HuH-7.5 (cell line): ENCODE results near the gene KCNH6.

Experiments used
- DNase-seq: peaks from one replicate; pipeline ENCODE4 v3.0.0; 2011; ENCODE audit warnings: low spot score

KCNH6 gene, protein sequence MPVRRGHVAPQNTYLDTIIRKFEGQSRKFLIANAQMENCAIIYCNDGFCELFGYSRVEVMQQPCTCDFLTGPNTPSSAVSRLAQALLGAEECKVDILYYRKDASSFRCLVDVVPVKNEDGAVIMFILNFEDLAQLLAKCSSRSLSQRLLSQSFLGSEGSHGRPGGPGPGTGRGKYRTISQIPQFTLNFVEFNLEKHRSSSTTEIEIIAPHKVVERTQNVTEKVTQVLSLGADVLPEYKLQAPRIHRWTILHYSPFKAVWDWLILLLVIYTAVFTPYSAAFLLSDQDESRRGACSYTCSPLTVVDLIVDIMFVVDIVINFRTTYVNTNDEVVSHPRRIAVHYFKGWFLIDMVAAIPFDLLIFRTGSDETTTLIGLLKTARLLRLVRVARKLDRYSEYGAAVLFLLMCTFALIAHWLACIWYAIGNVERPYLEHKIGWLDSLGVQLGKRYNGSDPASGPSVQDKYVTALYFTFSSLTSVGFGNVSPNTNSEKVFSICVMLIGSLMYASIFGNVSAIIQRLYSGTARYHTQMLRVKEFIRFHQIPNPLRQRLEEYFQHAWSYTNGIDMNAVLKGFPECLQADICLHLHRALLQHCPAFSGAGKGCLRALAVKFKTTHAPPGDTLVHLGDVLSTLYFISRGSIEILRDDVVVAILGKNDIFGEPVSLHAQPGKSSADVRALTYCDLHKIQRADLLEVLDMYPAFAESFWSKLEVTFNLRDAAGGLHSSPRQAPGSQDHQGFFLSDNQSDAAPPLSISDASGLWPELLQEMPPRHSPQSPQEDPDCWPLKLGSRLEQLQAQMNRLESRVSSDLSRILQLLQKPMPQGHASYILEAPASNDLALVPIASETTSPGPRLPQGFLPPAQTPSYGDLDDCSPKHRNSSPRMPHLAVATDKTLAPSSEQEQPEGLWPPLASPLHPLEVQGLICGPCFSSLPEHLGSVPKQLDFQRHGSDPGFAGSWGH

DNA sequence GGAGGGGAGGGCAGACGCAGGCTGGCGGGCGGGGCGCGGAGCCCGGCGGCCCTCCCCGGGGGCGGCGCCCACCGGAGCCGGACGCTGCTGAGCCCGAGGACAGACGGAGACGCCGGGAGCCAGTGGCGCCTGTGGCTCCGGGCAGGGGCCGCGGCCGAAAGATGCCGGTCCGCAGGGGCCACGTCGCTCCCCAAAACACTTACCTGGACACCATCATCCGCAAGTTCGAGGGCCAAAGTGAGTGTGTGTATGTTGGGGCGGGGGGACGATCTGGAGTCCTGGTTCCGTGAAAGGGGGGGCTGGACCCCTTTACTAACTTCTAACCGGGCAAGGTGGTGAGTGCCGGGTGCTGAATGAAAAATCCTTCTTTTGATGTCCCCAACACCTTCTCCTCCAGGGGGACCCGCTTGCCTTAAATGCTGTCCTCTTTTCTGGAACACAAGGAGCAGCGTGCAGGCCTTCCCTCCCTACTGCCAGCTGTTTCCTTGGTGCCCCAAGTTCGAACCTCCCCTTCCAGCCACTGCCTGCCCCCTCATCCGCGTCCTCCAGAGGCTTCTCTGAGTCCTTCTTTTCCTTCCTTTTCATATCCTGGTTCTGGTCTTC lies at the start of gene KCNH6:
Gene KCNH6 (plus strand): TSS at position 106 of the 603 bp plus-strand sequence. CDS start 56 bp downstream, at position 162.
- no peak for DNase-seq

DNA sequence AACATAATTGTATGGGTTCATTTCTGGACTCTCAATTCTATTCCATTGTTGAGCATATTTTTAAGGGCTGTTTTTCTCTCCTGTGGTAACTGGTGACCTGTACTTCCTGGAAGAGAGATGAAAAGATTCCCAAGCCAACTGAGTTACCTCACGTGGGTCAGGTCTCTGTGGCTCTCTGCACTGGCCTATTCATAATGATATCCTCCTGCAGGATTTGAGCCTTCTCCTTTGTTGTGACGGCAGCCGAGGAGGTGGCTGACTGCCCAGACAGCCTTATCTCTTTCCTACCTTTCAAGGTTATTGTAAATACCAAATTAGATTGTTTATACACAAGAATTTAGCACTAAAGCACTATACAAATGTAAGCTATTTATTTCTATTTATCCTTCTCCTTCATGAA lies 49.0 kb upstream of the KCNH6 start:
- no peak for DNase-seq

DNA sequence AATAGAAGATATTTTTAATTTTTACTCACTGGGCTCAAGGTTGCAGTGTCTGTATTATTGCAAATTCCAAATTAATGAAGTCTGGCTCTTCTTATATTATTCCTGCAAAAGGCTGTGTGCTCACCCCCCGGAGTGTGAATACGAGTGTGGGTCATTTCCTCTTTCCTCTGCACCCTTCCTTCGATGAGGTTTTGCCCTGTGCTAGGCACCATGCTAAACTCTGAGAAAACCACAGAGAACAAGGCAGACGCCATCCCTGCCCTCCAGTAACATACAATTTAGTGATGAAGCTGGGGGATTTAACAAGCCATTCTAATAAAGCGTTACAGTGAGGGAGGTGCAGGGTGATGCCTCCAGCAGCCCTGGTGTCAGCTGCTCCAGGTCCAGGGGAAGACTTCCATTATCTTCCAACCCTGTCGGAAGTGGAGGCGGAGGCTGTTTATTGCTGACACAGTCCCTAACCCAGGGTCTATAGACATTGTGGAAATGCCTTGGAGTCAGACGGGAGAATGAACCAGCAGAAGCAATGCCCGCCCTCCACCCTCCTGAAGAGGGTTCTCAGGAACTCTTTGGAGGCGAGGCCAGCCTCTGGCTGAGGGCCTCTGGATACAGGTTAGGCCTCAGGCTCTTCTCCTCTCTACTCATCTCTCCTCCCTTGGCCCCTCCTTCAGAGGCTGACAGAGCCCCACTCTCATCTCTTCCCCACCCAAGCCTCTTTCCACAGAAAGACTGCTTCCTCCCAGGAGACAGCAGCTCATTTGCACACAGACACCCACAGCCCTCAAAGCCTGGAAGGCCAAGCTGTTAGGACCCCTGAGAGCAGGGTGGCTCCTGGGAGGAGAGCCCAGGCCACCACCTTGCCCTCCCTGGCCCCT lies 48.3 kb upstream of the KCNH6 start:
- DNase-seq: no peak

DNA sequence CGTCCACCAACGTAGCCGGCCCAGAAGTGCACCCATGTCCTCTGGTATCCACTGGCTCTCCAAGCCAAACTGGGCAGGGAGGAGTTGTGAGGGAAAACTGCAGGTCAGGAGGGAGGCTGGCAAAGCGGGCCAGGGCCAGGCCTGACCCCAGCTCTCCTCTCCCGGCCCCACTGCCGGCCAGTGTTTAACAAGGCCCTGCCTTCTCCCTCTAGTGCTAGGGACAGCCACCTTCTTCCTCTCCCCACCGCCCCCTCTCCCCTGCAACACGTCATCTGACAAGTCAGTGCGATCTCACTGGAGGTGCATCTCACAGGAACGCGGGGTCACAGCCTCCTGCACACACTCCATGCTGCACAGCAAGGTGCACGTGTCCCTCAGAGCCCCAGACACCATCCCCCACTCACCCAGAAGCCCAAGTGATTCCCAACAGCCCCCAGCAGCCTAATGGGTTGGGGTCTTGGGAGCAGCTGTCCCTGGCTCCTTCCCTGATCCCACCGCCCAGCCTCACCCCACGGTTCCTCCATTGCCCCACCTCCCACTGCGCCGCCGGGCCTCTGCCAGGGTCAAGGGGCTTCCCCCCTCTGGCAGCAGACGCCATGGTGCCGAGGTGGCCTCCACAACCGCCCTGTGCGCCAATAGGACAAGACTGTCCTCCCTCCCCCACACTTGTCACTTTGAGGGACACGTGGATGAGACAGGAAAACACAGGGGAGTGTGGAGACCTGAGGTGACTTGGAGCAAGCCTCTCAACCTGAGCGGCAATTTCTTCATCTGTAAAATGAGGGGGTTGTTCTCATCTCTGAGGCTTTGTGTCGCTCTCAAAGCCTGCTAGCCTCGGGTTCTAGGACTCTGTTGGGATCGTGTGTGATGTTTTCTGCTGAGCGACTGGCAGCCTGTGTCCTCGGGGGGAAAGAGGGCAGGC lies 47.4 kb upstream of the KCNH6 start:
- DNase-seq: no peak

DNA sequence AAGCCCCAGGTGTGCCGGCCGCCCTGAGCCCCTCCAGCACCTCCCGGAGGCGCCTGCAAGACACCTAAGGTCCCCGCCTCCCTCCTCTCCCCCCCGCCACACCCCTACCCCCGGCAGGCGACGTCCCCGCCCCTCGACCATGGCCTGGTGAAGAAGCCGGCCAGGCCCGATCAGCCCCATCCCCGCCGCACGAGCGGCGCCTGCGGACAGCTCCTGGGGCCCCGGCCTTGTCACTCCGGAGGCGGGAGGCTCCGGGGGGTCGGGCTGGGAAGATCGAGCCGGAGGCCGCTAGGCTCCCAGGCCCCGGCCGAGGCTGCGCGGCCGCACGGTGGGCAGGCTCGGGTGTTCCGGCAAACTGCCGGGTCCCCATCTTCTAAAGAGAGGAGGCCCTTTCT lies 46.7 kb upstream of the KCNH6 start:
- DNase-seq: peak; percentile 66

DNA sequence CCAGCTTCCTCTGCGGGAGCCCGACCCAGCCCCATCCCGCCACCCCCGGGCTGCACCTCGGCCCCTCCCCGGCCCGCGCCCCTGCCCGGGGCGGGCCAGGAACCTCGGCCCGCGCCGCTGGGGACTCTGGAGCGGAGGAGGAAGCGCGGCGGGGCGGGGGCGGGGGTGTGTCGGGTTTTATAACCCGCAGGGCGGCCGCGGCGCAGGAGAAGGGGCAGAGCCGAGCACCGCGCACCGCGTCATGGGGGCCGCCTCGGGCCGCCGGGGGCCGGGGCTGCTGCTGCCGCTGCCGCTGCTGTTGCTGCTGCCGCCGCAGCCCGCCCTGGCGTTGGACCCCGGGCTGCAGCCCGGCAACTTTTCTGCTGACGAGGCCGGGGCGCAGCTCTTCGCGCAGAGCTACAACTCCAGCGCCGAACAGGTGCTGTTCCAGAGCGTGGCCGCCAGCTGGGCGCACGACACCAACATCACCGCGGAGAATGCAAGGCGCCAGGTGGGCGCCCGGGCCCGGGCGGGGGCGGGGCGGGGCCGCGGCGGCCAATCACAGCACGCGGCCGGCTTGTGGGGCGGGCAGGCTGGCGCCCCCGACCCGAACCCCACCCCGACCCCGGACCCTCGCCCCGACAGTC lies 46.2 kb upstream of the KCNH6 start, which contains the start of gene ACE:
Gene ACE (plus strand): TSS at position 208 of the 626 bp plus-strand sequence. CDS start 34 bp downstream, at position 242.
- DNase-seq: peak; percentile 70

DNA sequence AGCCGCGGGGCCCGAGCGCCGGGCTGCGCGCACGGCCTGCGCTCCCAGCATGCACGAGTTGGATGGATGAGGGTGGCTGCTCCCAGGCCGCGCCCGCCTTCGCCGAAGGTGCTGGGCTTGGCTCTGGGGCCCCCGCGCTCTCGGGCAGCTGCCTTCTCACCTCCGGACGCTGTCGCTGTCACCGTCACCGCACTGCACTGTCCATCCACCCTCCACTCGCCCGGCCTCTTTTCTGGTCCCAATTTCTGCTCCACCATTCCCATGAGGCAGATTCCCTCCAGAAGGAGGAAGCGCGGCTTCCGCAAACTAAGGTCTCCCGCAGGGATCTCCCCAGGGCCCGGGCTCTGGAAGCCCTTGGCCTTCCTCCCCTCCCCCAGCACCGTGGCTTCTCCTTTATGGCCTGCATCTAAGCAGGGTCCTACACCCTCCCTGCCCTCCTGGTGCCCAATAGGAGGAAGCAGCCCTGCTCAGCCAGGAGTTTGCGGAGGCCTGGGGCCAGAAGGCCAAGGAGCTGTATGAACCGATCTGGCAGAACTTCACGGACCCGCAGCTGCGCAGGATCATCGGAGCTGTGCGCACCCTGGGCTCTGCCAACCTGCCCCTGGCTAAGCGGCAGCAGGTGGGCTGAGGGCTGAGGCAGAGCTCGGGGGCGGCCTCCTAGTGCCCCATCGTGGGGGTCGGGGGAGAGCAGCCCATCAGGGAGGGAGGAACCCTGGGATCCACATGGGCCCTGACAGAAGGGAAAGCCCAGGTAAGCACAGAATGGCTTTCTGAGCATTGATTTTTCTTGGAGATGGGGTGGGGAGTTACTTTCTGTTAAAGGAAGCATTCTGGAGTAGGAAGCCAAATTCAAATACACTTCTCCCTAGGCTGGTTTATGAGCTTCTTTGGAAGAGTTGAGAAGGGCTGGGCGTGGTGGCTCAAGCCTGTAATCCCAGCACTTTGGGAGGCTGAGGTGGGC lies 45.4 kb upstream of the KCNH6 start:
- DNase-seq: no peak

DNA sequence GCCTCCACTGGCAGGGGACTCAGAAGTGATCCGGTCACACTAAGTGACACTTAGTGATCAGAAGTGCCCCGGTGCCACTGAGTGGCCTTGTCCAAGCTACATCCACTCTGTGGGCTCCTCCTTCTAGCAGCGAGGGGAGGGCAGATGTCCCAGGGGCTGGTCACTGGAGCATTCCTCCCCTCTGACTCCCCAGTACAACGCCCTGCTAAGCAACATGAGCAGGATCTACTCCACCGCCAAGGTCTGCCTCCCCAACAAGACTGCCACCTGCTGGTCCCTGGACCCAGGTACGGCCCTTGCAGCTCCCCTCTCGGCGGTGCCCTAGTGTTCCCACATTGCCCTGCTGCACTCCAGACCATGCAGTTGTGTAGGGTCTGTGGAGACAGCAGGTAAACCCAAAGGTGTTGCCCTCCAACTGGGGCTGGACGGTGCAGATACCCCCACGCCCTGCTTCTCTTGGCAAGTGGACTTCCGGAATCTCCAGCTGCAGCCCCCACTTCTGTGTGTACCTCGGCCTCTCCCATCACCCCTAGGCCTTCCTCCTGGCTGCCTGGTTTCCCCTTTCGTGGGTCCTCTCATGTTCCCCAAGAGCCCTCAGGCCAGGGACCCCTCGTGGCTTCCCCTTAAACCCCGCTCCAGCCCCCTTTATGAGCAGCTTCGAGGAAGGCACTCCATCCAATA lies 44.2 kb upstream of the KCNH6 start:
- peak; percentile 99 for DNase-seq

DNA sequence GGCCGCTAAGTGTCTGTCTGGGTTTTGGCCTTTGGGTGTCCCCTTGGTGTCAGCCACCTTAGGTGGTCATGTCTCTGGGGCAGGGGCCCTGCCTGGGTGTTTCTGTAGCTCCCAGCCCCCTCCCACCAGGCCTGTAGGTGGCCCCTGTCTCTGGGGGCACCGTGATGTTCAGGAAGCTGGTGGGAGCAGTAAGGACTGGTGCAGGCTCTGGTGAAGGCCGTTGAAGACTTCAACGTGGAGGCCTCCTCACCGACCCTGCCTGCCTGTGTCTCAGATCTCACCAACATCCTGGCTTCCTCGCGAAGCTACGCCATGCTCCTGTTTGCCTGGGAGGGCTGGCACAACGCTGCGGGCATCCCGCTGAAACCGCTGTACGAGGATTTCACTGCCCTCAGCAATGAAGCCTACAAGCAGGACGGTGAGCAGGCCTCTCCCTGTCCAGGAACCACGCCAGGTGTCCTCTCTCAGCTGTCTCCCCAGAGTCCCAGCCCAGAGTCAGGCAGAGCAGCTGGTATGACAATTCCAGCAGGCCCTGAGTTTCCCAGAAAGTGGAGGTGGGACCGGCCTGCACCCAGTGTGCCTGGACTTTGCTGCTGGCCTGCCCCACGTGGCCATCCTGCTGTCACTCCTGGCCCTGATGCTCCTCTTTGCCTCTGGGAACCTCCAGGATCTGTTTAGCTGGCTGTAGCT lies 43.5 kb upstream of the KCNH6 start:
- no peak for DNase-seq

DNA sequence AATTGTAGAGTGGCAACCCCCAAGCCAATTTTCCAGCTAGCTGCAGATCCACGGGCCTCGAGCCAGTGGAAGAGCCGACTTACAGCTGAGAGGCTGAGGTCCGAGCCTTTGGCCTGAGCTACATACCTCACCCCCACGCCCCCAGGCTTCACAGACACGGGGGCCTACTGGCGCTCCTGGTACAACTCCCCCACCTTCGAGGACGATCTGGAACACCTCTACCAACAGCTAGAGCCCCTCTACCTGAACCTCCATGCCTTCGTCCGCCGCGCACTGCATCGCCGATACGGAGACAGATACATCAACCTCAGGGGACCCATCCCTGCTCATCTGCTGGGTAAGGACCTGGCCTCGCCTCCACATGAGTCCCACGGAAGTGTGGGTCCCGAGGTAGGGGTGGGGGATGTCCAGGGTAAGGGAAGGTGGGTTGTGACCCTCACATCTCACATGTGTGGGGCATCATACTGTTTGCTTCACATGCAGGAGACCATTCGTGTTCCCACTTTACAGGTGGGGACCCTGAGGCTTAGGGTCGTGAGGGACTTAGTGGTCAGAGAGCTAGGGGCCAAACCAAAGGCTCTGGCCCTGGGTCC lies 42.9 kb upstream of the KCNH6 start:
- no peak for DNase-seq

DNA sequence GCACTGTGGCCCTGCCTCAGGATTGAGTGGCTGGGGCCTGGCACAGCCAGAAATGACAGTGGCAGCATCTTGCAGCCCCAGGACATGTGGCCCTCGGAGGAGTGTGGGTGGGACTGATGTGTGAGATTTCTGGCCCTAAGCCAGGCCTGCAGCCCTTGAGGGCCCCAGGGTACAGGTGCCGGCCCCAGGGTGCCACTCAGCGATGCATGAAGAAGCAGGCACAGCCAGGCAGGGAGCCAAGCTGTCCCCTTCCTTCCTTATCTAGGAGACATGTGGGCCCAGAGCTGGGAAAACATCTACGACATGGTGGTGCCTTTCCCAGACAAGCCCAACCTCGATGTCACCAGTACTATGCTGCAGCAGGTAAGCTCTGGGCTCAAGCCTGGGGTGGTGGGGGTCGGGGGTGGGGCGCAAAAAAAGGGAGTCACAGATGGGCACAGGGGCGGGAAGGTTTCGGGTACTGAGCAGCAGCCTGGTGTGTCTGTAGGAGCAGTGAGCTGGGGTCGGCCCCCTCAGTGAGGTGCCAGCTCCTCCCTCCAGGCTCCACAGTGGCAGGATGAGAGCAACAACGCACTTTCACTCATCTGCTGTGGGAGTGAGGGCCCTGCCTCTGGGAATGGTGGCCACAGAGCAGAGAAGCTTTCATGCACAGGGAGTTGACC lies 42.2 kb upstream of the KCNH6 start:
- DNase-seq: no peak

DNA sequence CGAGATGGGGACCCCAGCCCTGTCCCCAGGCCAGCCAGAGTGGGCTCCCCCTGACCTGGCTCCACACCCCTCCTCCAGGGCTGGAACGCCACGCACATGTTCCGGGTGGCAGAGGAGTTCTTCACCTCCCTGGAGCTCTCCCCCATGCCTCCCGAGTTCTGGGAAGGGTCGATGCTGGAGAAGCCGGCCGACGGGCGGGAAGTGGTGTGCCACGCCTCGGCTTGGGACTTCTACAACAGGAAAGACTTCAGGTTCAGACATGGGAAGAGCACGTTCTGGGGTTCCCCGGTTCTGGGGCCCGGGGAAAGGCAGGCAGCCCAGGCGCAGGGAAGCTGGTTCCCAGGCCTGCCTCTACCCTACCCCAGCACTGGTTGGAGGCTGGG lies 41.7 kb upstream of the KCNH6 start:
- no peak for DNase-seq

DNA sequence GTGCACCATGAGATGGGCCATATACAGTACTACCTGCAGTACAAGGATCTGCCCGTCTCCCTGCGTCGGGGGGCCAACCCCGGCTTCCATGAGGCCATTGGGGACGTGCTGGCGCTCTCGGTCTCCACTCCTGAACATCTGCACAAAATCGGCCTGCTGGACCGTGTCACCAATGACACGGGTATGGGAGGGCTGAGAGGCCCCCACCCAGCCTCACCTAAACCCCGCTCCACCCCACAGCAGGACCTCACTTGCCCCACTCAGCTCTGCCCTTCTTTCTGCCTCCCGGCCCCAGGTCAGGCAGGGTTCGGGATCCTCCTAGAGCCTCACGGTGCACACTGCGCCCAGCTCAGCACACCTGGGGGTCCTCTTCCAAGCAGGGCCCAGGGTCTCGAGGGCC lies 40.6 kb upstream of the KCNH6 start:
- DNase-seq: no peak

DNA sequence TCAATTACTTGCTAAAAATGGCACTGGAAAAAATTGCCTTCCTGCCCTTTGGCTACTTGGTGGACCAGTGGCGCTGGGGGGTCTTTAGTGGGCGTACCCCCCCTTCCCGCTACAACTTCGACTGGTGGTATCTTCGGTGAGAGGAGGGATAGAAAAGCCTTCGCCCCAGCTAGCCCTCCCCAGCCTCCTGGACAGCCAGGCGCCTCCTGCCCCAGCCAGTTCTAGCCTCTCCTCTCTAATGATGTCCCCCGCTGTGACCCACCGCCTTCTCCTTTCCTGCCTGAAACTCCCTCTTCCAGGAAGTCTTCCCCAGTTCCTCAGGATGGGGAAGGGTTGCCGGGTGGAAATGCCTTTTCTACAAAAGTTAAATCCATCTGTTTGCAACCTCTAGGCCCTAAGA lies 40.1 kb upstream of the KCNH6 start:
- no peak for DNase-seq

DNA sequence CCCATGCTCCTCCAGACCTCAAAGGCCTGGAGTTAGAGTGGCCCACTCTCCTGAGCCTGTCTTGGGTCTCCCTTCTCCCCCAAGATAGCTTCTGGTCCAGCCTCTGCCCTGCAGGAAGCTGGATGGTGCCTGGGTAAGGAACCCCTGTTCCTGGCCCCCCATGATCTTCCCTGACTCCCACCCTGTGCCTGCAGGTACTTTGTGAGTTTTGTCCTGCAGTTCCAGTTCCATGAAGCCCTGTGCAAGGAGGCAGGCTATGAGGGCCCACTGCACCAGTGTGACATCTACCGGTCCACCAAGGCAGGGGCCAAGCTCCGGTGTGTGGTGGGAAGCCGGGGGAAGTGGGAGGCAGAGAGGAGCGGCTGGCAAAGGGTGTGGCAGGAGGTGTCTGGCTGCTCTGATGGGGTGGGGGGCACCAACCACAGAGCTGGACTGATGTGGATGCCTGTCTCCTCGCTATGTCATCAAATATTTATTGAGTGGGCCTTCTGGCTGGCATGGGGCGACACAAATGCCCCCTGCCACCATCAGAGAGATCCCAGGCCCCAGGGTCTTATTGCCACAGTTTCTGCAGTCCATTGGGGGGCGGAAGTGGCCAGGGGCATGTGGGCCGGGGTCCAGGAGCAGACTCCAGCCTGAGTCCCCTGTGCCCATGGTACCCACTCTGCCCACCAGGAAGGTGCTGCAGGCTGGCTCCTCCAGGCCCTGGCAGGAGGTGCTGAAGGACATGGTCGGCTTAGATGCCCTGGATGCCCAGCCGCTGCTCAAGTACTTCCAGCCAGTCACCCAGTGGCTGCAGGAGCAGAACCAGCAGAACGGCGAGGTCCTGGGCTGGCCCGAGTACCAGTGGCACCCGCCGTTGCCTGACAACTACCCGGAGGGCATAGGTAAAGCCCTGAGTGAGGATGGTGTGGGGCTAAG lies 39.2 kb upstream of the KCNH6 start:
- no peak for DNase-seq
